Lower lobe of right lung (tissue), 2 donors: Measurements from ENCODE around the gene DIDO1. TPM values are rescaled to one million over a fixed set of nuclear protein-coding genes. Genes with fewer than 3 reads are reported as not detected.
A peak's percentile ranks its signal among the peaks of the same experiment; 100 is the strongest.

Source experiments
- ATAC-seq, 2 donors: fragments of 200-7000 bp; cut with Tn5 transposase; one replicate each; pipeline ENCODE4 v1.9.1; 2020 to 2022; ENCODE audit warnings: mild to moderate bottlenecking in 2 of 2, moderate library complexity in 2 of 2
- DNase-seq: peaks from one replicate; pipeline ENCODE4 v3.0.0-alpha.2; 2020
- H3K27ac ChIP-seq: fragments of 200-600 bp; one replicate; pipeline ENCODE4 v1.8.0; 2022
- H3K27me3 ChIP-seq: fragments of 200-600 bp; one replicate; pipeline ENCODE4 v1.8.0; 2022; ENCODE audit warnings: low read depth
- H3K36me3 ChIP-seq: fragments of 200-600 bp; one replicate; pipeline ENCODE4 v1.8.0; 2022; ENCODE audit warnings: mild to moderate bottlenecking
- H3K4me1 ChIP-seq: fragments of 200-600 bp; one replicate; pipeline ENCODE4 v1.8.0; 2022
- H3K4me3 ChIP-seq: fragments of 200-600 bp; one replicate; pipeline ENCODE4 v1.8.0; 2022; ENCODE audit warnings: mild to moderate bottlenecking
- H3K9me3 ChIP-seq: fragments of 200-600 bp; one replicate; pipeline ENCODE4 v1.8.0; 2022
- CTCF ChIP-seq: fragments of 200-600 bp; IDR thresholded peaks from one replicate; pipeline ENCODE4 v1.8.0; 2022; ENCODE audit warnings: antibody characterized with exemption, mild to moderate bottlenecking
- intact Hi-C: fragments of 100-400 bp; cut with DNase I; formaldehyde crosslinking; loops from one replicate; pipeline ENCODE4 v1.11.0; 2022
- total RNA-seq: library from RNA; stranded (reverse); fragmentation: NEBNext Ultra II Directional; extraction: Animal tissue kit (Norgen Biotek cat#: 25700); gene quantifications from one replicate; pipeline ENCODE4 v1.2.1, GENCODE V29; 2021
- donor health status: DM: no; HTN: yes; CAD: no; lungs with severe emphysema.

DIDO1 gene
- total RNA-seq, 1 donor from 2014 or later = 54.6 TPM

GRCh38 chr20:62949153-62949821 lies 23.0 kb upstream of the DIDO1 start:
- no peak for TF ChIP-seq CTCF
- Histone ChIP-seq H3K27me3 (no peaks in the 10 kb centered on the region), H3K27ac (no peak overlapping the region), H3K36me3 (peaks cover 60% of the 10 kb centered on the region), H3K9me3 (no peaks in the 10 kb centered on the region), H3K4me1 (peaks cover 26% of the 10 kb centered on the region), H3K4me3 (no peak overlapping the region)
- intact Hi-C loops = no loop called here
- DNase-seq (peak; percentile 6), ATAC-seq (no peak)

- Histone ChIP-seq H3K27ac (no peak overlapping the region), H3K4me3 (no peak overlapping the region), H3K9me3 (no peaks in the 10 kb centered on the region), H3K4me1 (peaks cover 10% of the 10 kb centered on the region), H3K36me3 (peaks cover 75% of the 10 kb centered on the region), H3K27me3 (no peaks in the 10 kb centered on the region)
- intact Hi-C loops = no loop called here
- DNase-seq (no peak), ATAC-seq (no peak)
- no peak for TF ChIP-seq CTCF
These were observed 21.4 kb upstream of the DIDO1 start for GRCh38 chr20:62947532-62948300.

- H3K4me1 ChIP-seq = peaks cover 2% of the 10 kb centered on the region
These were observed 20.6 kb upstream of the DIDO1 start for GRCh38 chr20:62946918-62947317.

GRCh38 chr20:62945771-62946339 lies 19.6 kb upstream of the DIDO1 start:
- Histone ChIP-seq H3K9me3 (no peaks in the 10 kb centered on the region), H3K27me3 (no peaks in the 10 kb centered on the region), H3K4me1 (peaks cover 5% of the 10 kb centered on the region), H3K4me3 (no peak overlapping the region), H3K36me3 (peaks cover 91% of the 10 kb centered on the region), H3K27ac (no peak overlapping the region)
- ATAC-seq (no peak), DNase-seq (peak; percentile 22)
- TF ChIP-seq CTCF = no peak
- intact Hi-C loops = no loop called here

More at GRCh38 chr20:62946918-62947317, 20.6 kb upstream of the DIDO1 start:
- H3K9me3 ChIP-seq = no peaks in the 10 kb centered on the region
- TF ChIP-seq CTCF = no peak
- intact Hi-C loops = no loop called here
- ATAC-seq = no peak
- DNase-seq = no peak
- H3K27ac ChIP-seq = no peak overlapping the region
- no peaks in the 10 kb centered on the region for H3K27me3 ChIP-seq
- H3K4me3 ChIP-seq = no peak overlapping the region
- H3K36me3 ChIP-seq = peaks cover 82% of the 10 kb centered on the region

GRCh38 chr20:62944746-62945145 lies 18.4 kb upstream of the DIDO1 start:
- H3K27ac ChIP-seq = no peak overlapping the region
- H3K36me3 ChIP-seq = peaks cover 84% of the 10 kb centered on the region
- no peaks in the 10 kb centered on the region for H3K27me3 ChIP-seq
- DNase-seq (no peak), ATAC-seq (no peak)
- no peaks in the 10 kb centered on the region for H3K9me3 ChIP-seq
- intact Hi-C loops = no loop called here
- TF ChIP-seq CTCF = no peak
- peaks cover 13% of the 10 kb centered on the region for H3K4me1 ChIP-seq
- no peak overlapping the region for H3K4me3 ChIP-seq
